Neural progenitor cell (in vitro differentiated cells): ENCODE data around the gene KSR1. TPM values are rescaled to one million over a fixed set of nuclear protein-coding genes. Genes with fewer than 3 reads are reported as not detected.

Experiments used
- DNase-seq: peaks from one replicate; pipeline ENCODE4 v3.0.0-alpha.2; 2016; ENCODE audit warnings: low spot score
- H2AFZ ChIP-seq: fragments of 200-600 bp; sonication (generic); replicated peaks from 2 replicates; pipeline ENCODE4 v1.6.1; 2016; ENCODE audit warnings: antibody characterized with exemption
- H3F3A ChIP-seq: fragments of 200-600 bp; sonication (generic); 2 replicates; pipeline ENCODE4 v1.6.1; 2016; ENCODE audit warnings: antibody characterized with exemption, low read depth
- H3K27ac ChIP-seq: fragments of 200-600 bp; sonication (generic); 2 replicates; pipeline ENCODE4 v1.5.1; 2016; ENCODE audit warnings: mild to moderate bottlenecking
- H3K27me3 ChIP-seq: fragments of 200-600 bp; sonication (generic); 2 replicates; pipeline ENCODE4 v1.6.1; 2016; ENCODE audit warnings: mild to moderate bottlenecking, moderate library complexity
- H3K36me3 ChIP-seq: fragments of 200-600 bp; sonication (generic); 2 replicates; pipeline ENCODE4 v1.5.1; 2016
- H3K4me1 ChIP-seq: fragments of 200-600 bp; sonication (generic); 2 replicates; pipeline ENCODE4 v1.6.1; 2016; ENCODE audit warnings: mixed run types
- H3K4me2 ChIP-seq: fragments of 200-600 bp; sonication (generic); 2 replicates; pipeline ENCODE4 v1.6.1; 2016
- H3K4me3 ChIP-seq: fragments of 200-600 bp; sonication (generic); 2 replicates; pipeline ENCODE4 v1.5.1; 2016
- H3K79me2 ChIP-seq: fragments of 200-600 bp; sonication (generic); 2 replicates; pipeline ENCODE4 v1.6.1; 2016; ENCODE audit warnings: low read depth
- H3K9ac ChIP-seq: fragments of 200-600 bp; sonication (generic); 2 replicates; pipeline ENCODE4 v1.6.1; 2016
- H3K9me3 ChIP-seq: fragments of 200-600 bp; sonication (generic); 2 replicates; pipeline ENCODE4 v1.5.1; 2016; ENCODE audit warnings: low read depth
- H4K20me1 ChIP-seq: fragments of 200-600 bp; sonication (generic); 2 replicates; pipeline ENCODE4 v1.6.1; 2016; ENCODE audit warnings: low read depth
- H3K27ac Mint-ChIP-seq: 3 replicates; pipeline ENCODE4 v1.8.0; 2021; ENCODE audit warnings: mixed read lengths
- H3K27me3 Mint-ChIP-seq: 2 replicates; pipeline ENCODE4 v1.8.0; 2022; ENCODE audit warnings: low read depth, mild to moderate bottlenecking, inconsistent platforms, moderate library complexity, mixed read lengths; ENCODE audit not compliant: insufficient read depth
- H3K36me3 Mint-ChIP-seq: 3 replicates; pipeline ENCODE4 v1.8.0; 2021; ENCODE audit warnings: mixed read lengths
- H3K4me1 Mint-ChIP-seq: 3 replicates; pipeline ENCODE4 v1.8.0; 2021; ENCODE audit warnings: mixed read lengths
- H3K4me3 Mint-ChIP-seq: 3 replicates; pipeline ENCODE4 v1.8.0; 2021; ENCODE audit warnings: mild to moderate bottlenecking, moderate library complexity, mixed read lengths
- H3K9me3 Mint-ChIP-seq: 3 replicates; pipeline ENCODE4 v1.8.0; 2020; ENCODE audit warnings: mixed read lengths
- EZH2 ChIP-seq: fragments of 200-600 bp; sonication (generic); IDR thresholded peaks from 2 replicates; pipeline ENCODE4 v1.6.1; 2017; ENCODE audit warnings: antibody characterized with exemption, mild to moderate bottlenecking, moderate library complexity
- EZH2phosphoT487 ChIP-seq: fragments of 200-600 bp; sonication (generic); IDR thresholded peaks from 2 replicates; pipeline ENCODE4 v1.6.1; 2017; ENCODE audit warnings: antibody characterized with exemption
- total RNA-seq: library from RNA; depleted of rRNA; stranded (reverse); fragments of >200 nt; gene quantifications from 2 replicates; pipeline ENCODE4 v1.2.3, GENCODE V29; 2015; ENCODE audit warnings: low replicate concordance
- TF ChIP-seq, protein P1 (sequence below): fragments of 200-600 bp; sonication (generic); IDR thresholded peaks from 2 replicates; pipeline ENCODE4 v1.5.1; 2017; ENCODE audit warnings: antibody characterized with exemption, mild to moderate bottlenecking

The KSR1 gene
- total RNA-seq, 1 donor from 2014 or later: 16.4 TPM

- H3K9me3 ChIP-seq: no peaks in the 10 kb centered on the region
- Mint-ChIP-seq H3K4me1 (peaks cover 41% of the 10 kb centered on the region), H3K27me3 (peaks cover 14% of the 10 kb centered on the region), H3K4me3 (peak overlapping the region; percentile 98), H3K27ac (peak overlapping the region; percentile 87), H3K9me3 (no peaks in the 10 kb centered on the region), H3K36me3 (no peaks in the 10 kb centered on the region)
- H4K20me1 ChIP-seq: peaks cover 38% of the 10 kb centered on the region
- no peak for DNase-seq
- H3K4me1 ChIP-seq: peaks cover 24% of the 10 kb centered on the region
- peaks cover 49% of the 10 kb centered on the region for H3K79me2 ChIP-seq
- TF ChIP-seq, protein P1, sequence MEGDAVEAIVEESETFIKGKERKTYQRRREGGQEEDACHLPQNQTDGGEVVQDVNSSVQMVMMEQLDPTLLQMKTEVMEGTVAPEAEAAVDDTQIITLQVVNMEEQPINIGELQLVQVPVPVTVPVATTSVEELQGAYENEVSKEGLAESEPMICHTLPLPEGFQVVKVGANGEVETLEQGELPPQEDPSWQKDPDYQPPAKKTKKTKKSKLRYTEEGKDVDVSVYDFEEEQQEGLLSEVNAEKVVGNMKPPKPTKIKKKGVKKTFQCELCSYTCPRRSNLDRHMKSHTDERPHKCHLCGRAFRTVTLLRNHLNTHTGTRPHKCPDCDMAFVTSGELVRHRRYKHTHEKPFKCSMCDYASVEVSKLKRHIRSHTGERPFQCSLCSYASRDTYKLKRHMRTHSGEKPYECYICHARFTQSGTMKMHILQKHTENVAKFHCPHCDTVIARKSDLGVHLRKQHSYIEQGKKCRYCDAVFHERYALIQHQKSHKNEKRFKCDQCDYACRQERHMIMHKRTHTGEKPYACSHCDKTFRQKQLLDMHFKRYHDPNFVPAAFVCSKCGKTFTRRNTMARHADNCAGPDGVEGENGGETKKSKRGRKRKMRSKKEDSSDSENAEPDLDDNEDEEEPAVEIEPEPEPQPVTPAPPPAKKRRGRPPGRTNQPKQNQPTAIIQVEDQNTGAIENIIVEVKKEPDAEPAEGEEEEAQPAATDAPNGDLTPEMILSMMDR: no peak
- TF ChIP-seq EZH2phosphoT487 (no peak), EZH2 (peak; percentile 34)
- no peak overlapping the region for H3K27ac ChIP-seq
- no peaks in the 10 kb centered on the region for H3K36me3 ChIP-seq
- H3K4me3 ChIP-seq: peak overlapping the region; percentile 98
- H2AFZ ChIP-seq: peak overlapping the region; percentile 92
- peaks cover 29% of the 10 kb centered on the region for H3F3A ChIP-seq
- peaks cover 6% of the 10 kb centered on the region for H3K27me3 ChIP-seq
- peak overlapping the region; percentile 23 for H3K9ac ChIP-seq
- peak overlapping the region; percentile 95 for H3K4me2 ChIP-seq
Observed at GRCh38 chr17:27456681-27457359, 572 bp downstream of the KSR1 start.

- H3K4me3 Mint-ChIP-seq: peak overlapping the region; percentile 98
- H3K9me3 ChIP-seq: no peaks in the 10 kb centered on the region
- no peak overlapping the region for H3K9ac ChIP-seq
- no peaks in the 10 kb centered on the region for H3K9me3 Mint-ChIP-seq
- H3K4me2 ChIP-seq: peak overlapping the region; percentile 95
- H4K20me1 ChIP-seq: peaks cover 38% of the 10 kb centered on the region
- no peaks in the 10 kb centered on the region for H3K36me3 Mint-ChIP-seq
- H3F3A ChIP-seq: peaks cover 29% of the 10 kb centered on the region
- peak overlapping the region; percentile 98 for H3K4me3 ChIP-seq
- H3K27ac ChIP-seq: no peak overlapping the region
- no peak overlapping the region for H2AFZ ChIP-seq
- peaks cover 54% of the 10 kb centered on the region for H3K79me2 ChIP-seq
- H3K36me3 ChIP-seq: no peaks in the 10 kb centered on the region
- peaks cover 9% of the 10 kb centered on the region for H3K27me3 Mint-ChIP-seq
- H3K4me1 Mint-ChIP-seq: peaks cover 43% of the 10 kb centered on the region
- peaks cover 24% of the 10 kb centered on the region for H3K4me1 ChIP-seq
- TF ChIP-seq, protein P1: no peak
- TF ChIP-seq EZH2phosphoT487 (no peak), EZH2 (no peak)
- peak overlapping the region; percentile 87 for H3K27ac Mint-ChIP-seq
- peak; percentile 32 for DNase-seq
- H3K27me3 ChIP-seq: peaks cover 6% of the 10 kb centered on the region
Observed at GRCh38 chr17:27457360-27457715, 1.1 kb downstream of the KSR1 start.

- Histone ChIP-seq H3K9ac (no peak overlapping the region), H3F3A (peaks cover 29% of the 10 kb centered on the region), H3K4me2 (peak overlapping the region; percentile 95), H3K4me3 (peak overlapping the region; percentile 98), H3K27me3 (peaks cover 6% of the 10 kb centered on the region), H3K79me2 (peaks cover 60% of the 10 kb centered on the region), H3K9me3 (no peaks in the 10 kb centered on the region), H3K36me3 (no peaks in the 10 kb centered on the region), H2AFZ (no peak overlapping the region), H3K27ac (no peak overlapping the region), H3K4me1 (peaks cover 24% of the 10 kb centered on the region), H4K20me1 (peaks cover 39% of the 10 kb centered on the region)
- TF ChIP-seq EZH2 (no peak), EZH2phosphoT487 (no peak)
- TF ChIP-seq, protein P1: peak; percentile 24
- H3K27me3 Mint-ChIP-seq: peaks cover 7% of the 10 kb centered on the region
- H3K36me3 Mint-ChIP-seq: peaks cover 2% of the 10 kb centered on the region
- H3K27ac Mint-ChIP-seq: peak overlapping the region; percentile 57
- peaks cover 43% of the 10 kb centered on the region for H3K4me1 Mint-ChIP-seq
- no peaks in the 10 kb centered on the region for H3K9me3 Mint-ChIP-seq
- peak; percentile 70 for DNase-seq
- peak overlapping the region; percentile 98 for H3K4me3 Mint-ChIP-seq
Observed at GRCh38 chr17:27457731-27458523, 1.7 kb downstream of the KSR1 start.
